OCI-LY7 (cell line): ENCODE results near the gene HDAC4. TPM values are rescaled to one million over a fixed set of nuclear protein-coding genes. Genes with fewer than 3 reads are reported as not detected.

ENCODE experiments used
- BruUV-seq: library from RNA; stranded (reverse); fragments of 400-500 nt; replicated peaks from 2 replicates; lab custom pipeline; 2021; lab: Mats Ljungman, UMichigan
- CTCF ChIA-PET: fragments of 300-600 bp; sonication (Branson Sonifier 250); formaldehyde crosslinking; loops from one replicate; lab custom pipeline; 2022; ENCODE audit warnings: antibody characterized with exemption; ENCODE audit not compliant: unreplicated experiment; lab: Charles Lee
- POLR2A ChIA-PET: fragments of 300-600 bp; sonication (Branson Sonifier 250); formaldehyde crosslinking; loops from one replicate; lab custom pipeline; 2022; ENCODE audit warnings: antibody characterized with exemption; lab: Charles Lee
- DNase-seq: peaks from one replicate; pipeline ENCODE4 v3.0.0-alpha.2; 2015; ENCODE audit warnings: low spot score
- H2AFZ ChIP-seq: fragments of 200-600 bp; sonication (generic), shearing (Covaris generic); 2 replicates; pipeline ENCODE4 v1.6.1; 2014; ENCODE audit warnings: mild to moderate bottlenecking, antibody characterized with exemption, low read length, moderate library complexity
- H3K27ac ChIP-seq: fragments of 200-600 bp; sonication (generic); 2 replicates; pipeline ENCODE4 v1.5.1; 2014; ENCODE audit warnings: mixed run types, low read depth, mild to moderate bottlenecking, moderate library complexity, low read length, inconsistent platforms; ENCODE audit not compliant: poor library complexity, severe bottlenecking
- H3K36me3 ChIP-seq: fragments of 200-600 bp; sonication (generic); 2 replicates; pipeline ENCODE4 v1.6.1; 2014; ENCODE audit warnings: mild to moderate bottlenecking, antibody characterized with exemption, low read length, moderate library complexity, mixed read lengths; ENCODE audit not compliant: insufficient read depth
- H3K4me1 ChIP-seq: fragments of 200-600 bp; sonication (generic); 2 replicates; pipeline ENCODE4 v1.5.1; 2014; ENCODE audit warnings: mild to moderate bottlenecking, low read length; ENCODE audit not compliant: insufficient read depth, poor library complexity, severe bottlenecking
- H3K4me2 ChIP-seq: fragments of 200-600 bp; sonication (generic); 2 replicates; pipeline ENCODE4 v1.6.1; 2014; ENCODE audit warnings: mild to moderate bottlenecking, low read length
- H3K4me3 ChIP-seq: fragments of 200-600 bp; sonication (generic); 2 replicates; pipeline ENCODE4 v1.5.1; 2014; ENCODE audit warnings: mild to moderate bottlenecking, low read depth, low read length; ENCODE audit not compliant: poor library complexity, severe bottlenecking
- H3K79me2 ChIP-seq: fragments of 200-600 bp; sonication (generic); 2 replicates; pipeline ENCODE4 v1.6.1; 2016; ENCODE audit warnings: low read depth, mild to moderate bottlenecking, low read length, moderate library complexity, mixed read lengths; ENCODE audit not compliant: insufficient read depth
- H3K9me2 ChIP-seq: fragments of 200-600 bp; sonication (generic); 2 replicates; pipeline ENCODE4 v1.6.1; 2016; ENCODE audit warnings: mild to moderate bottlenecking, low read length, mixed read lengths; ENCODE audit not compliant: insufficient read depth
- H3K9me3 ChIP-seq: fragments of 200-600 bp; sonication (generic); 2 replicates; pipeline ENCODE4 v1.6.1; 2014; ENCODE audit warnings: mild to moderate bottlenecking, mixed run types, low read length, mixed read lengths
- H4K20me1 ChIP-seq: fragments of 200-600 bp; sonication (generic); 2 replicates; pipeline ENCODE4 v1.6.1; 2014; ENCODE audit warnings: mild to moderate bottlenecking, antibody characterized with exemption, low read length, moderate library complexity, mixed read lengths; ENCODE audit not compliant: insufficient read depth
- EZH2phosphoT487 ChIP-seq: fragments of 200-600 bp; sonication (generic); IDR thresholded peaks from 2 replicates; pipeline ENCODE4 v1.6.1; 2018; ENCODE audit warnings: low read depth, borderline replicate concordance, mild to moderate bottlenecking, mixed run types, antibody characterized with exemption, low read length, moderate library complexity, mixed read lengths
- intact Hi-C: fragments of 100-400 bp; cut with micrococcal nuclease; formaldehyde crosslinking; loops from one replicate; pipeline ENCODE4 v1.10.0; 2022; ENCODE audit not compliant: unreplicated experiment
- total RNA-seq, 2 experiments: library from RNA; depleted of rRNA in 1 of 2; stranded (reverse); fragments of >200 nt in 1 of 2; shearing (Covaris generic) in 1 of 2; gene quantifications; 2 replicates each; pipeline ENCODE4 v1.2.3, GENCODE V29; 2014 to 2022
- TF ChIP-seq, protein P1 (sequence below): fragments of 200-600 bp; sonication (generic); conservative IDR thresholded peaks from 2 replicates; pipeline ENCODE4 v1.5.1; 2014; ENCODE audit warnings: mild to moderate bottlenecking, antibody characterized with exemption, low read length, moderate library complexity, mixed read lengths

HDAC4 gene
- total RNA-seq, 2 experiments from 2014 or later = 10.2 to 20.6 TPM

DNA sequence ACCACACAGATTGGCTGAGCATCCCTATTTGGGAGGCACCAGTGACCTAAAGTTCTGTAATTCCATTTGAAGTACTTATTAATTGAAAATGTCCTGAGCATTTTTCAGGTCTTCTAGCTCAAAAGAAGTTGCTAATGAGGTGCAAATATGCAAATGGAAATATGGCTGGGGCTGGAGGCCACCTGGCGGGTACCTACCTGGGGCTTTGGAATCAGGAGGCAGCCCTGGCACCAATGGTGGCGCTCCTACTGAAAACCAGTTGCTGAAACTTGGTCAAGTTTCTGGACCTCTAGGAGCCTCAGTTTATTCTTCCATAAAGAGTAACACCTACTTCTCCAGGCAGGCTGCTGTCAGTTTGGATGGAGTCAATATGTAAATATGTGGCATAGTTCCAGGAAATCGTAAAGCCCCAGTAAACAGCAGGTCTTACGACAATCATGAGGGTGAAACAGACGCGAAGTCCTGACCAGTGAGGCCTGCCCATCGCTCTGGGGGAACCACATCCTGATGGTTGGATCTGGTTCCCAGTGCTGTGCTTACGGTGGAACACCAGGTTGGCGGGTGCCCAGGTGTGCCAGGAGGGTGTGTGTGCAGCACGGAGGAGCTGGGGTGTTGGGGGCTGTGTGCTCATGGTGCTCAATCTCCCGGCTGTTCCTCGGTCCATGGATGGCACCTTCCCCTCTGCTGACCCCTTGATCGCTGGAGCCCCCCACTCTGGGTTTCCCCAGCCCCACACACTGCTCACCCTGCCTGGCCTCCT is 366.8 kb downstream of the HDAC4 start:
- POLR2A ChIA-PET = no interaction called here
- H4K20me1 ChIP-seq = no peaks in the 10 kb centered on the region
- no peaks in the 10 kb centered on the region for H3K79me2 ChIP-seq
- H3K9me2 ChIP-seq = no peaks in the 10 kb centered on the region
- H3K4me3 ChIP-seq = no peak overlapping the region
- H3K36me3 ChIP-seq = no peaks in the 10 kb centered on the region
- DNase-seq = no peak
- no peak overlapping the region for H2AFZ ChIP-seq
- intact Hi-C loops = loop anchor here (2.0 to 10.0 kb wide), 4 partner anchors 71 to 1111 kb away; partner anchors contain the start of gene OTOS
- no peaks in the 10 kb centered on the region for H3K4me1 ChIP-seq
- H3K27ac ChIP-seq = no peak overlapping the region
- no TSS peak for BruUV-seq
- no peak overlapping the region for H3K4me2 ChIP-seq
- no peak for TF ChIP-seq EZH2phosphoT487
- TF ChIP-seq, protein P1, sequence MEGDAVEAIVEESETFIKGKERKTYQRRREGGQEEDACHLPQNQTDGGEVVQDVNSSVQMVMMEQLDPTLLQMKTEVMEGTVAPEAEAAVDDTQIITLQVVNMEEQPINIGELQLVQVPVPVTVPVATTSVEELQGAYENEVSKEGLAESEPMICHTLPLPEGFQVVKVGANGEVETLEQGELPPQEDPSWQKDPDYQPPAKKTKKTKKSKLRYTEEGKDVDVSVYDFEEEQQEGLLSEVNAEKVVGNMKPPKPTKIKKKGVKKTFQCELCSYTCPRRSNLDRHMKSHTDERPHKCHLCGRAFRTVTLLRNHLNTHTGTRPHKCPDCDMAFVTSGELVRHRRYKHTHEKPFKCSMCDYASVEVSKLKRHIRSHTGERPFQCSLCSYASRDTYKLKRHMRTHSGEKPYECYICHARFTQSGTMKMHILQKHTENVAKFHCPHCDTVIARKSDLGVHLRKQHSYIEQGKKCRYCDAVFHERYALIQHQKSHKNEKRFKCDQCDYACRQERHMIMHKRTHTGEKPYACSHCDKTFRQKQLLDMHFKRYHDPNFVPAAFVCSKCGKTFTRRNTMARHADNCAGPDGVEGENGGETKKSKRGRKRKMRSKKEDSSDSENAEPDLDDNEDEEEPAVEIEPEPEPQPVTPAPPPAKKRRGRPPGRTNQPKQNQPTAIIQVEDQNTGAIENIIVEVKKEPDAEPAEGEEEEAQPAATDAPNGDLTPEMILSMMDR = no peak
- no peaks in the 10 kb centered on the region for H3K9me3 ChIP-seq
- CTCF ChIA-PET = no interaction called here

DNA sequence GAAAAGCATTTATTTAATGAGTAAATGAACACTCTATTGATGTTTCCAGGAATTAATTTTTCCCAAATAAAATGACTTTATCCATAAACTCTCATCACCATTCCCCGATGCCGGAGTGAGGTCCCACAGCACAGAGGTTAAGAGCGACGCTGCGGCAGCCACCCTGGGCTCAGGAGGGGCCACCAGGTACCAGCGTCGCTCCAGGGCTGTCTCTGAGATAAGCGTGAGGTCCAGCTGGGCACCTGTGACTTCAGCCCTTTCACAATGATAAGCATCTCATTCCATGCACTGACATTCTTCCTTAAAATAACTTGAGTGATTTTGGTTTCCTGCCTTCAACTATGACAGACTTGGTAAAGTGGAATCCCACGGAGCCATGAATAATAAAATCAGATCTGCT is 370.9 kb downstream of the HDAC4 start:
- no peaks in the 10 kb centered on the region for H3K4me1 ChIP-seq
- no peak overlapping the region for H3K4me2 ChIP-seq
- no peak for DNase-seq
- no peaks in the 10 kb centered on the region for H3K9me2 ChIP-seq
- ChIA-PET CTCF (no interaction called here), POLR2A (no interaction called here)
- intact Hi-C loops = loop anchor here (10.0 kb wide), 2 partner anchors 855 to 1115 kb away; partner anchors contain the start of gene OTOS
- H3K9me3 ChIP-seq = no peaks in the 10 kb centered on the region
- no peaks in the 10 kb centered on the region for H3K79me2 ChIP-seq
- no peaks in the 10 kb centered on the region for H4K20me1 ChIP-seq
- BruUV-seq = no TSS peak
- H3K27ac ChIP-seq = no peak overlapping the region
- TF ChIP-seq, protein P1 = no peak
- no peak for TF ChIP-seq EZH2phosphoT487
- H2AFZ ChIP-seq = no peak overlapping the region
- H3K36me3 ChIP-seq = no peaks in the 10 kb centered on the region
- no peak overlapping the region for H3K4me3 ChIP-seq

DNA sequence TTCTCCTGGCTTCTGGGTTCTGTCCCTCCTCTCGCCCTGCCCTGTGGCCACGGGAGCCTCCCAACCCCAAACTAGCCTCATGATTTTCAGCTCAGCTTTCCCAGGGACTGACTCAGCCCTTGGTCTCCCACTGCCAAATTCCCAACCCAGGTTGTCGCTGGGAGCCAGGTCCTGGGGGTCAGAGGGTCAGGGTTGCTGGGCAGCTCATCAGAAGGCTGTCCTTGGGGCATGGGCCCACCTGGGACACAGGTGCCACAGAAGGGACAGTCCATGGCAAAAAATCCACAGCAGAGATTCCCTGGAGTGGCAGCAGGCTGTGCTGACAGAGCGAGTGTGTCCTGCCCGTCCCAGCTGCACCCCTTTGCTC is 372.6 kb downstream of the HDAC4 start:
- Histone ChIP-seq H4K20me1 (no peaks in the 10 kb centered on the region), H3K9me3 (no peaks in the 10 kb centered on the region), H3K4me2 (no peak overlapping the region), H3K4me3 (no peak overlapping the region), H3K9me2 (no peaks in the 10 kb centered on the region), H3K79me2 (no peaks in the 10 kb centered on the region), H2AFZ (no peak overlapping the region), H3K4me1 (no peaks in the 10 kb centered on the region), H3K36me3 (no peaks in the 10 kb centered on the region), H3K27ac (no peak overlapping the region)
- no peak for TF ChIP-seq EZH2phosphoT487
- TF ChIP-seq, protein P1 = no peak
- no peak for DNase-seq
- ChIA-PET POLR2A (no interaction called here), CTCF (interaction anchor here (0.5 kb wide), 1 partner anchor 877 kb away, joined by 4 read pairs; no protein-coding TSS in a partner anchor)
- BruUV-seq = no TSS peak
- intact Hi-C loops = no loop called here
